Esophagus (tissue), 2 donors: Measurements from ENCODE around the gene RSPH4A. TPM values are rescaled to one million over a fixed set of nuclear protein-coding genes. Genes with fewer than 3 reads are reported as not detected.
"Not testable (repeated sequence)": the region's sequence is repeated elsewhere in the genome, so short reads cannot be mapped to it uniquely, and the experiment has no call there.

ENCODE experiments used
- H3K27ac ChIP-seq, 2 donors: one replicate each; pipeline ENCODE4 v1.5.1; 2013; ENCODE audit warnings: low read depth in 2 of 2, mild to moderate bottlenecking in 2 of 2, inconsistent platforms in 1 of 2, low read length in 1 of 2, moderate library complexity in 1 of 2
- H3K27me3 ChIP-seq, 2 donors: one replicate each; pipeline ENCODE4 v1.6.1; 2013; ENCODE audit warnings: low read length in 2 of 2, control low read depth in 1 of 2, mild to moderate bottlenecking in 1 of 2; ENCODE audit not compliant: insufficient read depth in 2 of 2, control insufficient read depth in 1 of 2
- H3K36me3 ChIP-seq, 2 donors: one replicate each; pipeline ENCODE4 v1.6.1; 2013; ENCODE audit warnings: low read length in 1 of 2; ENCODE audit not compliant: control insufficient read depth in 2 of 2, insufficient read depth in 2 of 2
- H3K4me1 ChIP-seq, 2 donors: one replicate each; pipeline ENCODE4 v1.6.1; 2013; ENCODE audit warnings: low read length in 1 of 2; ENCODE audit not compliant: control insufficient read depth in 2 of 2, insufficient read depth in 2 of 2
- H3K4me3 ChIP-seq, 2 donors: one replicate each; pipeline ENCODE4 v1.5.1; 2013; ENCODE audit warnings: low read length in 2 of 2, mild to moderate bottlenecking in 2 of 2, low read depth in 1 of 2, moderate library complexity in 1 of 2
- H3K9me3 ChIP-seq, 2 donors: one replicate each; pipeline ENCODE4 v1.6.1; 2013; ENCODE audit warnings: mild to moderate bottlenecking in 2 of 2, low read depth in 1 of 2, low read length in 1 of 2, moderate library complexity in 1 of 2; ENCODE audit not compliant: control insufficient read depth in 2 of 2, insufficient read depth in 1 of 2
- WGBS, 2 donors: extraction: QIAGEN DNeasy Blood & Tissue Kit; methylation state at CpG; one replicate each; pipeline ENCODE4 v1.1.7; 2013; 5-methylcytosine and 5-hydroxymethylcytosine counted together
- polyA plus RNA-seq, 2 donors: library from polyadenylated mRNA; stranded (reverse); fragments of 200-250 nt; gene quantifications; one replicate each; pipeline ENCODE4 v1.2.3, GENCODE V29; 2013
- donor health status: healthy with polysubstance abuse.
- donor health status: Bipolar disorder and iron deficiency.

The RSPH4A gene
- polyA plus RNA-seq, 2 donors = 0.07 to 0.08 TPM

GRCh38 chr6:116579143-116579542 is 37.1 kb upstream of the RSPH4A start:
- no peaks in the 10 kb centered on the region for H3K27me3 ChIP-seq
- no peak overlapping the region for H3K27ac ChIP-seq
- H3K4me1 ChIP-seq = no peaks in the 10 kb centered on the region
- no peaks in the 10 kb centered on the region for H3K36me3 ChIP-seq
- 91 to 94% methylated on average over 1 of the region's 1 CpG for WGBS, 2 donors
- H3K9me3 ChIP-seq = no peaks in the 10 kb centered on the region
- no peak overlapping the region for H3K4me3 ChIP-seq

GRCh38 chr6:116580198-116580597 is 36.1 kb upstream of the RSPH4A start:
- Histone ChIP-seq H3K9me3 (no peaks in the 10 kb centered on the region), H3K36me3 (no peaks in the 10 kb centered on the region), H3K27me3 (no peaks in the 10 kb centered on the region), H3K27ac (no peak overlapping the region), H3K4me3 (no peak overlapping the region), H3K4me1 (no peaks in the 10 kb centered on the region)
- WGBS, 2 donors = 90 to 92% methylated on average over 2 of the region's 2 CpGs

- Histone ChIP-seq H3K27ac (no peak overlapping the region), H3K4me1 (no peaks in the 10 kb centered on the region), H3K27me3 (no peaks in the 10 kb centered on the region), H3K9me3 (no peaks in the 10 kb centered on the region), H3K4me3 (no peak overlapping the region), H3K36me3 (no peaks in the 10 kb centered on the region)
Observed at GRCh38 chr6:116586276-116586675, 30.0 kb upstream of the RSPH4A start.

GRCh38 chr6:116586738-116587137 is 29.5 kb upstream of the RSPH4A start:
- WGBS, 2 donors = 97 to 99% methylated on average over 2 of the region's 2 CpGs
- H3K9me3 ChIP-seq = no peaks in the 10 kb centered on the region
- no peak overlapping the region for H3K4me3 ChIP-seq
- peaks cover 0 to 3% of the 10 kb centered on the region in 2 donors for H3K36me3 ChIP-seq
- H3K27ac ChIP-seq = no peak overlapping the region
- H3K4me1 ChIP-seq = no peaks in the 10 kb centered on the region
- no peaks in the 10 kb centered on the region for H3K27me3 ChIP-seq

- Histone ChIP-seq H3K27ac (no peak overlapping the region), H3K9me3 (no peaks in the 10 kb centered on the region), H3K4me3 (no peak overlapping the region), H3K36me3 (peaks cover 3 to 5% of the 10 kb centered on the region in 2 donors), H3K27me3 (no peaks in the 10 kb centered on the region), H3K4me1 (no peaks in the 10 kb centered on the region)
- WGBS, 2 donors = 53% methylated on average over 3 of the region's 3 CpGs
Observed at GRCh38 chr6:116595247-116595646, 21.0 kb upstream of the RSPH4A start.

GRCh38 chr6:116596815-116597214 is 19.5 kb upstream of the RSPH4A start:
- no peak overlapping the region for H3K4me3 ChIP-seq
- H3K4me1 ChIP-seq = no peaks in the 10 kb centered on the region
- peaks cover 2 to 3% of the 10 kb centered on the region in 2 donors for H3K36me3 ChIP-seq
- no peaks in the 10 kb centered on the region for H3K27me3 ChIP-seq
- 81 to 88% methylated on average over 4 of the region's 4 CpGs for WGBS, 2 donors
- H3K27ac ChIP-seq = no peak overlapping the region
- no peaks in the 10 kb centered on the region for H3K9me3 ChIP-seq

GRCh38 chr6:116603916-116604315 is 12.4 kb upstream of the RSPH4A start:
- not testable (repeated sequence) for H3K9me3 ChIP-seq, H3K4me1 ChIP-seq, H3K27me3 ChIP-seq, H3K27ac ChIP-seq, H3K36me3 ChIP-seq, H3K4me3 ChIP-seq
- WGBS, 2 donors = 92 to 97% methylated on average over 3 of the region's 3 CpGs

- H3K4me3 ChIP-seq = not testable (repeated sequence)
Observed at GRCh38 chr6:116604868-116605267, 11.4 kb upstream of the RSPH4A start.

GRCh38 chr6:116605935-116606334 is 10.3 kb upstream of the RSPH4A start:
- Histone ChIP-seq H3K4me3 (no peak overlapping the region), H3K36me3 (peaks cover 0 to 3% of the 10 kb centered on the region in 2 donors), H3K27me3 (no peaks in the 10 kb centered on the region), H3K27ac (no peak overlapping the region), H3K4me1 (no peaks in the 10 kb centered on the region), H3K9me3 (no peaks in the 10 kb centered on the region)
- 93 to 98% methylated on average over 4 of the region's 4 CpGs for WGBS, 2 donors

More at GRCh38 chr6:116604868-116605267, 11.4 kb upstream of the RSPH4A start:
- not testable (repeated sequence) for H3K9me3 ChIP-seq, H3K27me3 ChIP-seq, H3K36me3 ChIP-seq, H3K4me1 ChIP-seq, H3K27ac ChIP-seq
- WGBS, 2 donors = 78 to 80% methylated on average over 3 of the region's 3 CpGs

GRCh38 chr6:116611056-116611455 is 5.2 kb upstream of the RSPH4A start:
- H3K9me3 ChIP-seq = no peaks in the 10 kb centered on the region
- no peaks in the 10 kb centered on the region for H3K4me1 ChIP-seq
- no peaks in the 10 kb centered on the region for H3K36me3 ChIP-seq
- no peaks in the 10 kb centered on the region for H3K27me3 ChIP-seq
- H3K27ac ChIP-seq = no peak overlapping the region
- 63 to 67% methylated on average over 4 of the region's 4 CpGs for WGBS, 2 donors
- no peak overlapping the region for H3K4me3 ChIP-seq
